Measurements from ENCODE around the gene TMEM176B. TPM values are rescaled to one million over a fixed set of nuclear protein-coding genes. Genes with fewer than 3 reads are reported as not detected.

TMEM176B gene
- total and polyA plus RNA-seq, 2 donors (not counting 3 experiments of a cell fraction or from before 2014, with no cell fraction given) = 0.23 TPM; not detected in 1

- Histone ChIP-seq H3K4me2 (ENCODE audit: insufficient read depth, low read length) (no peak overlapping the region), H2AFZ (ENCODE audit: low read depth, low read length) (no peak overlapping the region), H3K27ac (ENCODE audit: insufficient read depth, low read depth, low read length) (no peak overlapping the region), H3K9me1 (replicated peaks; ENCODE audit: control insufficient read depth, extremely low read depth, insufficient read depth, low read length) (no peaks in the 10 kb centered on the region), H3K9me3 (replicated peaks; ENCODE audit: control insufficient read depth, insufficient read depth, low read length) (no peaks in the 10 kb centered on the region), H3K4me1 (ENCODE audit: control insufficient read depth, extremely low read depth, insufficient read depth, low read length) (peaks cover 22% of the 10 kb centered on the region), H4K20me1 (replicated peaks; ENCODE audit: control insufficient read depth, extremely low read depth, insufficient read depth, low read length) (no peaks in the 10 kb centered on the region), H3K27me3 (ENCODE audit: control insufficient read depth in 2 of 2, insufficient read depth in 2 of 2, low read length in 2 of 2) (no peaks in the 10 kb centered on the region), H3K9ac (replicated peaks; ENCODE audit: extremely low read depth, insufficient read depth, low read length) (no peak overlapping the region), H3K4me3 (replicated peaks in 1 of 3; ENCODE audit: insufficient read depth in 1 of 3, low read depth in 1 of 3, low read length in 3 of 3) (no peak overlapping the region), H3K79me2 (ENCODE audit: control insufficient read depth, insufficient read depth, low read length) (no peaks in the 10 kb centered on the region), H3K36me3 (ENCODE audit: control insufficient read depth in 2 of 2, extremely low read depth in 1 of 2, insufficient read depth in 2 of 2, low read length in 2 of 2) (peaks cover 0 to 14% of the 10 kb centered on the region in 2 experiments)
- POLR2A ChIA-PET = no interaction called here
- no TSS peak for BruUV-seq (replicated peaks)
- CTCF ChIA-PET = interaction anchor here (0.8 to 2.4 kb wide), 4 partner anchors 19 to 293 kb away, joined by 3 to 14 read pairs (median 4); partner anchors contain the start of gene GIMAP8
- dilution Hi-C loops (cut with MboI; ENCODE audit: extremely low pct_ligation_motif_present, low sequenced_read_pairs) = no loop called here
- TF ChIP-seq JUN (IDR thresholded peaks at IDR 0.05; ENCODE audit: borderline replicate concordance, insufficient read depth, insufficient read length, low read depth) (no peak), CTCF (IDR thresholded peaks at IDR 0.05; ENCODE audit: extremely low read depth in 1 of 2, insufficient read depth in 1 of 2, low read depth in 1 of 2, low read length in 2 of 2) (no peak), FOS (IDR thresholded peaks at IDR 0.05; ENCODE audit: borderline replicate concordance, insufficient read depth, low read length) (no peak), GATA2 (IDR thresholded peaks at IDR 0.05; ENCODE audit: insufficient read depth, insufficient read length, low read depth, low read length) (no peak), EZH2 (IDR thresholded peaks at IDR 0.05; ENCODE audit: borderline replicate concordance, low read depth, low read length, severe bottlenecking) (no peak), POLR2A (IDR thresholded peaks at IDR 0.05; ENCODE audit: low read depth, low read length) (no peak), MYC (IDR thresholded peaks at IDR 0.05; ENCODE audit: low read depth, low read length) (no peak), MAX (IDR thresholded peaks at IDR 0.05; ENCODE audit: insufficient read depth, insufficient read length) (no peak), POLR2AphosphoS5 (IDR thresholded peaks at IDR 0.05; ENCODE audit: insufficient read depth, low read depth, low read length) (no peak)
- no peak for DNase-seq (ENCODE audit: low read depth, low spot score)
- intact Hi-C loops (cut with micrococcal nuclease) = no loop called here
- no peak for FAIRE-seq
Observed at GRCh38 chr7:150742286-150742968, 57.7 kb downstream of the TMEM176B start.

Other genes starting within 250 kb of the TMEM176B start
- 168 and 174 TPM in 2 replicates for gene GIMAP4, start 233.0 kb downstream of the TMEM176B start, total RNA-seq
- gene GIMAP4, start 233.0 kb downstream of the TMEM176B start, polyA plus RNA-seq = 38.6 and 56.6 TPM in 2 replicates
- 85.0 and 87.8 TPM in 2 replicates for gene GIMAP6, start 168.0 kb downstream of the TMEM176B start, total RNA-seq
- gene GIMAP6, start 168.0 kb downstream of the TMEM176B start, polyA plus RNA-seq = 58.7 and 65.6 TPM in 2 replicates
- 26.2 and 27.9 TPM in 2 replicates for gene GIMAP2, start 114.7 kb downstream of the TMEM176B start, total RNA-seq
- gene GIMAP2, start 114.7 kb downstream of the TMEM176B start, polyA plus RNA-seq = 18.0 and 21.3 TPM in 2 replicates
- 11.8 and 11.9 TPM in 2 replicates for gene GIMAP1, start 83.8 kb downstream of the TMEM176B start, total RNA-seq
- gene GIMAP1, start 83.8 kb downstream of the TMEM176B start, polyA plus RNA-seq = 8.1 and 10.0 TPM in 2 replicates
- 0.44 and 0.85 TPM in 2 replicates for gene GIMAP5, start 62.9 kb downstream of the TMEM176B start, total RNA-seq
- gene GIMAP5, start 62.9 kb downstream of the TMEM176B start, polyA plus RNA-seq = 14.9 and 18.9 TPM in 2 replicates
- not detected in 2 replicates for gene TMEM176A, start 405 bp upstream of the TMEM176B start, total RNA-seq
- gene TMEM176A, start 405 bp upstream of the TMEM176B start, polyA plus RNA-seq = not detected in 2 replicates
- gene AOC1, start 52.2 kb upstream of the TMEM176B start, total RNA-seq = not detected in 2 replicates
- not detected in 2 replicates for gene AOC1, start 52.2 kb upstream of the TMEM176B start, polyA plus RNA-seq
- gene KCNH2, start 178.0 kb upstream of the TMEM176B start, total RNA-seq = 0.09 TPM in 1 of 2 replicates, not detected in the other
- 0.03 and 0.10 TPM in 2 replicates for gene KCNH2, start 178.0 kb upstream of the TMEM176B start, polyA plus RNA-seq
- 51.4 and 82.8 TPM in 2 replicates for gene NOS3, start 190.7 kb upstream of the TMEM176B start, total RNA-seq
- 95.1 and 120 TPM in 2 replicates for gene NOS3, start 190.7 kb upstream of the TMEM176B start, polyA plus RNA-seq
- not detected in 2 replicates for gene ATG9B, start 224.1 kb upstream of the TMEM176B start, total RNA-seq
- gene ATG9B, start 224.1 kb upstream of the TMEM176B start, polyA plus RNA-seq = 0.02 and 0.04 TPM in 2 replicates
- 46.3 and 48.5 TPM in 2 replicates for gene ABCB8, start 228.1 kb upstream of the TMEM176B start, total RNA-seq
- gene ABCB8, start 228.1 kb upstream of the TMEM176B start, polyA plus RNA-seq = 38.0 and 43.2 TPM in 2 replicates
- 0.69 and 1.4 TPM in 2 replicates for gene ASIC3, start 248.2 kb upstream of the TMEM176B start, total RNA-seq
- gene ASIC3, start 248.2 kb upstream of the TMEM176B start, polyA plus RNA-seq = 0.70 and 1.1 TPM in 2 replicates